Activated effector memory CD4-positive, alpha-beta T cell treated with Interleukin-2 at 50 U/mL for 16 hours (primary cell): ENCODE results near the gene PIR.

Source experiments
- DNase-seq: peaks from one replicate; pipeline ENCODE4 v3.0.0-alpha.2; 2020

The PIR gene

DNA sequence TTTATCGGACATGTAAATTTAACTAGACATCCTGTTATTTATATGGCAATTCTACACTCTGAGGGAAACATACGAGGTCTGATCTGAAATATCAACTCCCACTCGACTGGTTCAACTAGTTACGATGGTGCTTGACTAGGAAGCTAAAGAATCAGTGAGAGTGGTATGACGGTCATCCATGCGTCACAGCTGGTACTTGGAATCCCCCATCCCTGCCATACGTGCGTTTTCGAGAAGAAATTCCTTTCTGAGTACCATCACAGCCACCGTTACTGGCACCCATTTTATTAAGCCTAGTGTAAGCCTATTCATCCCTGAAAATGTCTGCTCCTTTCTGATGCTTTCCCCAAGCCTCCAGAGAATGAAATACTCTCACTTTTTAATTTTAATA lies 157.1 kb downstream of the PIR start:
- peak; percentile 1 for DNase-seq

DNA sequence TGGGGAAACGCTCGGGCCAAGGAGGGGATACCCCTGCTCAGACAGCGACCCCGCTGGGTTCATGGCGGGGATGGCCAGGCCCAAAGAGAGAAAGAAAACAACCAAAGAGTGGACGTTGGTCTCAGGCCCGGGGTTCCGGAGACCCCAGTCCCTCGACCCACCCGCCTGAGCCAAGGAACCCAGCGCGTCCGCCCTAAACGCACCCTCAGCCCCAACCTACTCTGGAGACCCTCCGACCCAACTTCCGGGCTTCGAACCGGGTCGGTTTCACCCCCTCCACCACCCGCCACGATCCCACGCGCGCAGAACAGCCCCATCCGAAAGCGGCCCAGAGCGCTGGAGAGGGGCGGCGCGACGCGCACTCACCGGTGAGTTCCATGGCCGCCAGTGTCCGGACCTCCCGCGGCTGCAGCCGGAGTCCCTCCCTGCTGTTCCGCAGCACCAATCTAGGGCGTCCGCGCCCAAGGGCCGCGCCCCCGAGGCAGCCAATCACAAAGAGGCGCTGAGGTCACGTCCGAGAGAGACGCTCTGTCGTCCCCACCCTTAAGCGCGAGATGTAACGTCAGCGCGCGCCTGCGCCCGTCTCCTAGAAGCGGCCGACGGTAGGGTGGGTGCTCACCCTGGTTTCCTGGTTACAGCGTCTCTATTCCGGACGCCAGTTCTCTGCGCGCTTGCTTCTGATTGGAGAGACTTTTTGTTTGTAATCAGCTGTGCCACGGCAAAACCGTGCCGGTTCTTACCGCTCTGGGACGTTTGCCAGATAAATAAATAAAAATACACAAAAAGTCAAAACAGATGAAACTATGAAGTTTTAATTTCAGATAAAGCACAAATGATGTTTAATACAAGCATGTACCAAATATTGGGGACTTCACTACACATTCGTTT lies 157.8 kb downstream of the PIR start, which contains the start of gene PIGA:
PIGA (minus strand) TSS at position 389 of the 888 bp plus-strand sequence. CDS start 3,593 bp downstream, outside the sequence.
- peak; percentile 86 for DNase-seq
